GM12891 (cell line): Measurements from ENCODE around the gene ZBTB12. TPM values are rescaled to one million over a fixed set of nuclear protein-coding genes. Genes with fewer than 3 reads are reported as not detected.

ENCODE experiments used
- DNase-seq: peaks from one replicate; pipeline ENCODE4 v3.0.0; 2011; ENCODE audit warnings: low spot score; ENCODE audit not compliant: insufficient read length
- FAIRE-seq: peaks from 2 replicates; lab custom pipeline; 2011; peaks lifted over from hg19 to GRCh38; lab: Jason Lieb, UNC
- PAX5 ChIP-seq: IDR thresholded peaks from 2 replicates; pipeline ENCODE4 v1.6.1; 2011; ENCODE audit warnings: low read length, moderate library complexity, mild to moderate bottlenecking; ENCODE audit not compliant: insufficient read depth, severe bottlenecking
- POLR2A ChIP-seq: IDR thresholded peaks from 2 replicates; pipeline ENCODE4 v1.6.1; 2011; ENCODE audit warnings: low read depth, low read length, control low read depth
- POLR2AphosphoS5 ChIP-seq: IDR thresholded peaks from 2 replicates; pipeline ENCODE4 v1.6.1; 2011; ENCODE audit warnings: low read depth, low read length, control low read depth
- POU2F2 ChIP-seq: IDR thresholded peaks from 2 replicates; pipeline ENCODE4 v1.6.1; 2011; ENCODE audit warnings: low read depth, mild to moderate bottlenecking, control low read depth, low read length, moderate library complexity
- SPI1 ChIP-seq: IDR thresholded peaks from 2 replicates; pipeline ENCODE4 v1.6.1; 2011; ENCODE audit warnings: low read depth, low read length, control low read depth
- TAF1 ChIP-seq: IDR thresholded peaks from 2 replicates; pipeline ENCODE4 v1.6.1; 2011; ENCODE audit warnings: low read depth, low read length, control low read depth
- polyA plus RNA-seq: library from polyadenylated mRNA; unstranded; fragments of >200 nt; gene quantifications from one replicate; pipeline ENCODE4 v1.2.1, GENCODE V29; 2012; ENCODE audit warnings: low read depth, missing spikeins, inconsistent platforms; ENCODE audit not compliant: missing spikeins

Gene ZBTB12, protein sequence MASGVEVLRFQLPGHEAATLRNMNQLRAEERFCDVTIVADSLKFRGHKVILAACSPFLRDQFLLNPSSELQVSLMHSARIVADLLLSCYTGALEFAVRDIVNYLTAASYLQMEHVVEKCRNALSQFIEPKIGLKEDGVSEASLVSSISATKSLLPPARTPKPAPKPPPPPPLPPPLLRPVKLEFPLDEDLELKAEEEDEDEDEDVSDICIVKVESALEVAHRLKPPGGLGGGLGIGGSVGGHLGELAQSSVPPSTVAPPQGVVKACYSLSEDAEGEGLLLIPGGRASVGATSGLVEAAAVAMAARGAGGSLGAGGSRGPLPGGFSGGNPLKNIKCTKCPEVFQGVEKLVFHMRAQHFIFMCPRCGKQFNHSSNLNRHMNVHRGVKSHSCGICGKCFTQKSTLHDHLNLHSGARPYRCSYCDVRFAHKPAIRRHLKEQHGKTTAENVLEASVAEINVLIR
- 1.5 TPM for polyA plus RNA-seq

- TF ChIP-seq POU2F2 (no peak), TAF1 (0 out of 2 replicates have a peak, but pooled peaks have one; percentile 25)
- FAIRE-seq, result peak; percentile 92
- peak; percentile 85 for DNase-seq
These were observed at the start of gene ZBTB12 for GRCh38 chr6:31901953-31902643. Gene ZBTB12, minus strand, starts transcription at chr6:31902086. Its CDS starts 781 bp downstream, at chr6:31901305.

DNA sequence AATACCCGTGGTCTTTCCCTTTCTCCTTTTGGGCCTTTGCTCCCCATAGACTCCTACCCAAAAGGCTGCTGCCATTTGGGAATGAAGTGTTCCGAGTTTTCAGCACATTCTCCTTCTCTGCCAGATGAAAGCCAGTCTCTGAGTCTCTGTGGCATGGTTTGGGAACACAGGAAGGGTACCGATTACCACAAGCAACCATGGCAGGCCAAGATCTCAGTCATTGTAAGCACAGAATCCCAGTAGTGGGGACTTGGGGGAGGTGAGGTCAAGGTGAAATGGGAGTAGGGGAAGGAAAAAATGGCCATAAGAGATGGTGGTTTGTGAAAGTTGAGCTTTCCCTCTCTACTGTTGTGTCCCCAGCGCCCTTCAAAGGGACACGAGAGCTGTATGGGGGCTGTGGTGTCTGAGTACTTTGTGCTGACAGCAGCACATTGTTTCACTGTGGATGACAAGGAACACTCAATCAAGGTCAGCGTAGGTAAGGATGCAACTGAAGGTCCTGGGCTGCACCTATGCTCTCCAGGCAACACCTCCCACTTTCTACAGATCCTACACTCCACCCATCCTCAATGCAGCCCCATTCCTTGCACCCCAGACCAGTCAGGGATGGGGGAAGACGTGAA, 48.2 kb upstream of the ZBTB12 start:
- DNase-seq (no peak), FAIRE-seq (no peak)
- TF ChIP-seq TAF1, result no peak

DNA sequence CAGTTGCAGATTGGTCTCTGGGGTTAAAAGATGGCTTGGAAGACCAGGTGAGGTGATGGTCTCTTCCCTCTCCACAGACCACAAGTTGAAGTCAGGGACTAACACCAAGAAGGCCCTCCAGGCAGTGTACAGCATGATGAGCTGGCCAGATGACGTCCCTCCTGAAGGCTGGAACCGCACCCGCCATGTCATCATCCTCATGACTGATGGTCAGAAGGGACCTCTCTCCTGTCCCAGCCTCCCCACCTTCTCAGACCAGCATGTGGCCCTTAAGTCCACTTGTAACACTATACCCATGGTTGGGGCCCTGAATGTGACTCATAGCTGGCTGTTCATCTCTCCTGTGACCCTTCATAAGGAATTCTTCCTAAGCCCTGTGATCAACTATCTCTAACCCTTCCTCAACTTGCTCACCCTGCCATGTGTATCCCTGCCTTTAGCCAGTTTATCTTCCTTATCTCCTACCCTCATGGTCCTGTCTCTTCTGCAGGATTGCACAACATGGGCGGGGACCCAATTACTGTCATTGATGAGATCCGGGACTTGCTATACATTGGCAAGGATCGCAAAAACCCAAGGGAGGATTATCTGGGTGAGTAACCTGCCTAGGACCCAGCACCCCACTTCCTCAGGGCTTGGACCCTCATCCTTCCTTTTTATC, 47.0 kb upstream of the ZBTB12 start:
- no peak for FAIRE-seq
- no peak for TF ChIP-seq POLR2AphosphoS5
- TF ChIP-seq TAF1, result no peak
- TF ChIP-seq POLR2A, result no peak
- TF ChIP-seq SPI1, result no peak
- no peak for TF ChIP-seq PAX5
- no peak for TF ChIP-seq POU2F2
- no peak for DNase-seq

GRCh38 chr6:31948306-31948705, 46.4 kb upstream of the ZBTB12 start:
- DNase-seq (no peak), FAIRE-seq (no peak)
- TF ChIP-seq SPI1, result no peak

DNA sequence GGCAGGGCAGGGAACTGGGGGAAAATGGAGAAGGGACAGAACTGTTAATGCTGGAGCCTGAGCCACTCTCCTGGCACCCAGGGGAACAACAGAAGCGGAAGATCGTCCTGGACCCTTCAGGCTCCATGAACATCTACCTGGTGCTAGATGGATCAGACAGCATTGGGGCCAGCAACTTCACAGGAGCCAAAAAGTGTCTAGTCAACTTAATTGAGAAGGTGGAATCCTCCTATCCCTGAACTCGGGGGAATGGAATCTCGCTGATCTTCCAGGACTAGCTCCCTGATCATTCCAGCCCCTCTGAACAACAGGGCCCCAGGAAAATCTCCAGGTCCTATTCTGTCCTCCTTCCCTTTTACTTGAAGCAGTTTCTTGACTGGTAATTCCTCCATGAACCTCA, 46.0 kb upstream of the ZBTB12 start:
- no peak for FAIRE-seq
- TF ChIP-seq TAF1 (no peak), POLR2A (no peak), POLR2AphosphoS5 (no peak), PAX5 (no peak), SPI1 (no peak), POU2F2 (no peak)

GRCh38 chr6:31947070-31947675, 45.3 kb upstream of the ZBTB12 start:
- TF ChIP-seq POU2F2, result no peak
- TF ChIP-seq PAX5, result no peak
- TF ChIP-seq POLR2AphosphoS5, result no peak
- no peak for TF ChIP-seq SPI1
- no peak for TF ChIP-seq TAF1
- TF ChIP-seq POLR2A, result no peak
- no peak for FAIRE-seq

More for the DNA sequence above, 46.0 kb upstream of the ZBTB12 start:
- DNase-seq, result no peak

DNA sequence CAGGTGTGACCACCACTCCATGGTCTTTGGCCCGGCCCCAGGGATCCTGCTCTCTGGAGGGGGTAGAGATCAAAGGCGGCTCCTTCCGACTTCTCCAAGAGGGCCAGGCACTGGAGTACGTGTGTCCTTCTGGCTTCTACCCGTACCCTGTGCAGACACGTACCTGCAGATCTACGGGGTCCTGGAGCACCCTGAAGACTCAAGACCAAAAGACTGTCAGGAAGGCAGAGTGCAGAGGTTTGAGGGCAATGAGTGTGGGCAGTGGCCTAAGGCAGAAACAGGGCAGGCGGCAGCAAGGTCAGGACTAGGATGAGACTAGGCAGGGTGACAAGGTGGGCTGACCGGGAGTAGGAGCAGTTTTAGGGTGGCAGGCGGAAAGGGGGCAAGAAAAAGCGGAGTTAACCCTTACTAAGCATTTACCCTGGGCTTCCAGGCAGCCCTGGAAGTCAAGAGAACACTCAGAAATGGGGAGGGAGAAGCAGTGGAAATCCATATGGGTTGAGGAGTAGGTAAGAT, 44.5 kb upstream of the ZBTB12 start:
- DNase-seq (no peak), FAIRE-seq (no peak)
- TF ChIP-seq POU2F2 (no peak), POLR2AphosphoS5 (no peak), PAX5 (no peak), SPI1 (no peak), POLR2A (no peak), TAF1 (no peak)

More at GRCh38 chr6:31947070-31947675, 45.3 kb upstream of the ZBTB12 start:
- no peak for DNase-seq

DNA sequence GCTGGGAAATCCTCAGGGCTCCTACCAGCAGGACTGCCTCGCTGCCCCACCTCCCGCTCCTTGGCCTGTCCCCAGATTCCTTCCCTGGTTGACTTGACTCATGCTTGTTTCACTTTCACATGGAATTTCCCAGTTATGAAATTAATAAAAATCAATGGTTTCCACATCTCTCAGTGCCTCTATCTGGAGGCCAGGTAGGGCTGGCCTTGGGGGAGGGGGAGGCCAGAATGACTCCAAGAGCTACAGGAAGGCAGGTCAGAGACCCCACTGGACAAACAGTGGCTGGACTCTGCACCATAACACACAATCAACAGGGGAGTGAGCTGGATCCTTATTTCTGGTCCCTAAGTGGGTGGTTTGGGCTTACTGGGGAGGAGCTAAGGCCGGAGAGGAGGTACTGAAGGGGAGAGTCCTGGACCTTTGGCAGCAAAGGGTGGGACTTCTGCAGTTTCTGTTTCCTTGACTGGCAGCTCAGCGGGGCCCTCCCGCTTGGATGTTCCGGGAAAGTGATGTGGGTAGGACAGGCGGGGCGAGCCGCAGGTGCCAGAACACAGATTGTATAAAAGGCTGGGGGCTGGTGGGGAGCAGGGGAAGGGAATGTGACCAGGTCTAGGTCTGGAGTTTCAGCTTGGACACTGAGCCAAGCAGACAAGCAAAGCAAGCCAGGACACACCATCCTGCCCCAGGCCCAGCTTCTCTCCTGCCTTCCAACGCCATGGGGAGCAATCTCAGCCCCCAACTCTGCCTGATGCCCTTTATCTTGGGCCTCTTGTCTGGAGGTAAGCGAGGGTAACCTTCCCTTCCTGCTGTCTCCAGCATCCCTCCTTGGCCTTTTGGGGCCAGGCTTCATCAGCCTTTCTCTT, 43.9 kb upstream of the ZBTB12 start, which contains the start of gene CFB:
Gene CFB, plus strand, starts transcription at position 589 of the 863 bp plus-strand sequence. Its CDS starts 127 bp downstream, at position 716.
- DNase-seq (no peak), FAIRE-seq (no peak)
- TF ChIP-seq POLR2A (no peak), SPI1 (no peak), POU2F2 (no peak), PAX5 (no peak)

DNA sequence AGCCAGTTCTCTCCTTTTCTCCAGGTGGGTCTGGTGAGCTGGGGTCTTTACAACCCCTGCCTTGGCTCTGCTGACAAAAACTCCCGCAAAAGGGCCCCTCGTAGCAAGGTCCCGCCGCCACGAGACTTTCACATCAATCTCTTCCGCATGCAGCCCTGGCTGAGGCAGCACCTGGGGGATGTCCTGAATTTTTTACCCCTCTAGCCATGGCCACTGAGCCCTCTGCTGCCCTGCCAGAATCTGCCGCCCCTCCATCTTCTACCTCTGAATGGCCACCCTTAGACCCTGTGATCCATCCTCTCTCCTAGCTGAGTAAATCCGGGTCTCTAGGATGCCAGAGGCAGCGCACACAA, 43.2 kb upstream of the ZBTB12 start:
- no peak for FAIRE-seq
- TF ChIP-seq POLR2AphosphoS5, result no peak
- no peak for TF ChIP-seq PAX5
- TF ChIP-seq SPI1, result no peak
- no peak for TF ChIP-seq POLR2A
- no peak for TF ChIP-seq POU2F2
- no peak for TF ChIP-seq TAF1
- DNase-seq, result no peak
